NCI-H345 treated with DMSO at 0.1 percent for 48 hours (cell line): Measurements from ENCODE around the gene RAD50.
"Not testable (repeated sequence)": the region's sequence is repeated elsewhere in the genome, so short reads cannot be mapped to it uniquely, and the experiment has no call there.

ENCODE experiments used
- DNase-seq: peaks from one replicate; lab custom pipeline; 2025; ENCODE audit not compliant: unreplicated experiment; lab: John Stamatoyannopoulos, UW

The RAD50 gene

DNA sequence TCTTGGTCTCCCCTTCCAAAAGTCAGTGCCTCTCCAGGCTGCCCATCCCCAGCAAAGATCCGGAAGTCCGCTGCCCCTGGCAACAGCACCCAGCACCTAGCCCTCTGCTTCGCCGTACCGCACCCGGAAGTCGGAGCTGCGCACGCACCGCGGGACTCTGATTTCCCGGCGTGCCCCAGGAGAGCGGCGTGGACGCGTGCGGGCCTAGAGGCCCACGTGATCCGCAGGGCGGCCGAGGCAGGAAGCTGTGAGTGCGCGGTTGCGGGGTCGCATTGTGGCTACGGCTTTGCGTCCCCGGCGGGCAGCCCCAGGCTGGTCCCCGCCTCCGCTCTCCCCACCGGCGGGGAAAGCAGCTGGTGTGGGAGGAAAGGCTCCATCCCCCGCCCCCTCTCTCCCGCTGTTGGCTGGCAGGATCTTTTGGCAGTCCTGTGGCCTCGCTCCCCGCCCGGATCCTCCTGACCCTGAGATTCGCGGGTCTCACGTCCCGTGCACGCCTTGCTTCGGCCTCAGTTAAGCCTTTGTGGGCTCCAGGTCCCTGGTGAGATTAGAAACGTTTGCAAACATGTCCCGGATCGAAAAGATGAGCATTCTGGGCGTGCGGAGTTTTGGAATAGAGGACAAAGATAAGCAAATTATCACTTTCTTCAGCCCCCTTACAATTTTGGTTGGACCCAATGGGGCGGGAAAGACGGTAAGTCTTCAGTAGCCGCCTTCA lies at the start of gene RAD50:
RAD50 (plus strand) TSS at position 215 of the 715 bp plus-strand sequence; CDS start at position 563, 348 bp downstream.
- peak; percentile 72 for DNase-seq

DNA sequence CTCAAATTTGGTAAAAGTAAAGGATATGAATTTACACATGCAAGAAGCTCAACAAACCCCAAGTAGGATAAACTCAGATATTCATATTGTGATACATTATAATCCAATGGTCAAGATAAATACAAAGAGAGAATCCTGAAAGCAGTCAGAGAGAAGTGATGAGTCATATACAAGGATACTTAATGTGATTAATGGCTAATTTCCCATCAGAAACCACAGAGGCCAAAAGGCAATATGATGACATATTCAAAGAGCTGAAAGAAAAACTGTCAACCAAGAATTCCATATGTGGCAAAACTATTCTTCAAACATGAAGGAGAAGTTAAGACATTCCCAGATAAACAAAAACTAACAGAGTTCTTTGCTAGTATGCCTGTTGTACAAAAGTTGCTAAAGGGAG lies 46.7 kb upstream of the RAD50 start:
- no peak for DNase-seq

DNA sequence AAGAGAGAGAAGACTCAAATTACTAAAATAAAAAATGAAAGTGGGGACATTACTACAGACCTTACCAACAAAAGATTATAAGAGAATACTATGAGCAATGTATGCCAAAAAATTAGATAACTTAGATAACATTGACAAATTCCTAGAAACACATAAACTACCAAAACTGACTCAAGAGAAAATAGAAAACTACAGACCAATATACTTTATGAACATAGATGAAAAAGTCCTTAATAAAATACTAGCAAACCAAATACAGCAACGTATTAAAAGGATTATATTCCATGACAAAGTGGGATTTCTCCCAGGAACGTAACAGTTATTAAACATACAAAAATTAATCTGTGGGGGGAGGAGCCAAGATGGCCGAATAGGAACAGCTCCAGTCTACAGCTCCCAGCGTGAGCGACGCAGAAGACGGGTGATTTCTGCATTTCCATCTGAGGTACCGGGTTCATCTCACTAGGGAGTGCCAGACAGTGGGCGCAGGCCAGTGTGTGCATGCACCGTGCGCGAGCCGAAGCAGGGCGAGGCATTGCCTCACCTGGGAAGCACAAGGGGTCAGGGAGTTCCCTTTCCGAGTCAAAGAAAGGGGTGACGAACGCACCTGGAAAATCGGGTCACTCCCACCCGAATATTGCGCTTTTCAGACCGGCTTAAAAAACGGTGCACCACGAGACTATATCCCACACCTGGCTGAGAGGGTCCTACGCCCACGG lies 43.0 kb upstream of the RAD50 start:
- not testable (repeated sequence) for DNase-seq

DNA sequence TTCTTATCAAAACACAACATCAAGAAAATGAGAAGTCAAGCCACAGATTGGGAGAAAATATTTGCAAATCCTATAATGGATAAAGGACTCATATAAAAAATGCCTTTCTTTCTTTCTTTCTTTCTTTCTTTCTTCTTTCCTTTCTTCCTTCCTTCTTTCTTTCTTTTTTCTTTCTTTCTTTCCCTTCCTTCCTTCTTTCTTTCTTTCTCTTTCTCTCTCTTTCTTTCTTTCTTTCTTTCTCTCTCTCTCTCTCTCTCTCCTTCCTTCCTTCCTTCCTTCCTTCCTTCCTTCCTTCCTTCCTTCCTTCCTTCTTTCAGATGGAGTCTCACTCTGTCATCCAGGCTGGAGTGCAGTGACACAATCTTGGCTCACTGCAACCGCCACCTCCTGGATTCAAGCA lies 34.7 kb upstream of the RAD50 start:
- not testable (repeated sequence) for DNase-seq

DNA sequence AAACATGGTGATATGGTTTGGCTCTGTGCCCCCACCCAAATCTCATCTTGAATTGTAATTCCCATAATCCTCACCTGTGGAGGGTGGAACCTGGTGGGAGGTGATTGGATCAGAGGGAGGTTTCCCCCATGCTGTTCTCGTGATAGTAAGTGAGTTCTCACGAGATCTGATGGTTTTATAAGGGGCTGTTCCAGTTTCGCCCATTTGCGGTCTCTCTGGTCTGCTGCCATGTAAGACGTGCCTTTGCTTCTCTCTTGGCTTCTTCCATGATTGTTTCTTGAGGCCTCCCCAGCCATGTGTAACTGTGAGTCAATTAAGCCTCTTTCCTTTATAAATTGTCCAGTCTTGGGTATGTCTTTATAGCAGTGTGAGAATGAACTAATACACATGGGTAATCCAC lies 31.9 kb upstream of the RAD50 start:
- not testable (repeated sequence) for DNase-seq

DNA sequence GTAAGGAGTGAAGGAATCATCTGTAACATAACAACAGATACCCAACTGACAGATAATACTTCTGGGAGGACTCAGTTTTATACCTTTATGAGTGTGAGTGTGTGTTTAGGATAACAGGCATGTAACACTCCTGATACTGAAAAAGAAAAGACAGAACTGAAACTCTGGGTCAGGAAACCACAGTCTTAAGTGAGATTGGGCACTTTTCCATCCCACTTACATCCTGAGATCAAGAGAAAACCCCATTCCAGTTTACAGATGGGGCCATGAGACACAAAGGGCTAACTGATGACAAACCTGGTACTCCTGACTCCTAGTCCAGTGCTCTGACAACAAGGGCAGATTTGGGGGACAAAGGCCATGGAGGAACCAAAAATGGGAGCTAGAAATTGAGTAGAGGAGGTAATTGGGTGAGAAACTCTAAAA lies 31.5 kb upstream of the RAD50 start:
- no peak for DNase-seq

DNA sequence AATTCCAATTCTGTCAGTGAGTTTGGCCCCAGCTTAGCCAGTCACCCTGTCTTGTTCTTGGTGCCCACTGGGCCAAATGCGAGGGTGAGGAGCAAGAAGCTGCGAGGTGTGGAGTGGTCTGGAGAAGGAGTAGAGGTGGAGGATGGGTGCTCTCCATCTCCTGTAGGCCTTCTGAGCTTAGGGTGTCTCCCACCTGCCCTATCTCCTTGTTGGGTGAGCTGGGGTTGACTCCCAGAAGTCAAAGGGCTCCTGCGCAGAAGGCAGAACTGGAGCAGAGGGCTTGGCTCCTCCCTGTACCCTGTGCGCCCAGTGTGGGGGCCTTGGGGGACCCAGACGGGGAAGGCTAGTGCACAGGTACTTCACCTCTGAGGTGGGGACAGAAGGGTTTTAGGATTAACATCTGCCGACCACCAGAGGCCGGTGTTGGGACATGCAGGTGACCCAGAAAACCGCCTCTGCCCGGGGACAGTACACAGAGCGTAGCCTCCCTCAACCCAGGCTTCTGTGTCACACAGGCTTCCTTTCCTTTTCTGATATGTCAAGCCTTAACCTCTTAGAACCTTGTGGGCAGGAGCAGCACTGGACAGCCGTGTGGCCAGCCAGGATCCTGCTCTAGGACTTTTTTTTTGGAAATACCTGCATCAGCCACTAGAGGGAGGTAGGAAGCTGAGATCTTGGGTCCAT lies 30.3 kb upstream of the RAD50 start:
- DNase-seq = no peak

DNA sequence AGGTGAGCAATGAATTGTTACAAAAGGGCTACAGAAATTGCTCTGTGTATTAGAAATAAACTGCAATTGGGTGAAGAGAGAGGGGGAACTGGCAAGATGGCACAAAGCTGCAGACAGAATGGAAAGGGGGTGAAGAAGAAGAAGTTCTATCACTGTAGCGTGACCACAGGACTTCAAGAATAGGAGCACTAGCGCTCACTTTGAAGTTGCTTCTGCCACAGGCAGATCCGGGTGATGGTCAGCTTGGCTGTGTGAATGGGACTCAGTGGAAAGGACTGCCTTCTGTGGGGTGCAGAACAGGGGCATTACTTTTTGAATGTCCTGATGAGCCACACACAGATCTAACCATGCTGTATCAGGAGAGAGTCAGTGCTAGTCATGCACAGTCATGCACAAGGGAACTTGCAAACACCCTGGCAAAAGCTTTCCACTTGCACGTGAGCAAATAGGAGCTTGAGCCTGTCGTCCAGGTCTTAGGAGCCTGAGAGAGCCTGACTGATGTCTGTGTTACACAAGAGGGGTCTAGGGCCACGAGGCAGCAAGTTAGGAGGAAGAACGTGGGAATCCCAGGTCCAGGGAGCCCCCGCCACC lies 29.7 kb upstream of the RAD50 start:
- DNase-seq = no peak

DNA sequence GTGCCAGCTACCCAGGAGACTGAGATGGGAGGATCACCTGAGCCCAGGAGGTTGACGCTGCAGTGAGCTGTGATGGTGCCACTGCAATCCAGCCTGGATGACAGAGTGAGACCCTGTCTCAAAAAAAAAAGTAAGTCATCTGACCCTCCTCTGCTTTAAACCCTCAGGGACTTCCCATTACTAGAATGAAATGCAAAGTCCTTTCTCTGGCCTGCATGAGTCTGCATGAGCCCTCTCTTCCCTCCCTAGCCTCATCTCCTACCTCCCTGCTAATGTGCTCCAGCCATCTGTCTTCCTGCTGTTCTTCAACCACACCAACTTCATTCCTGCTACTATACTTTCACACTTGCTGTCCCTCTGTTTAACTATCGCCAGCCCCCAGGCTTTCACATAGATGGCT lies 28.8 kb upstream of the RAD50 start:
- no peak for DNase-seq

DNA sequence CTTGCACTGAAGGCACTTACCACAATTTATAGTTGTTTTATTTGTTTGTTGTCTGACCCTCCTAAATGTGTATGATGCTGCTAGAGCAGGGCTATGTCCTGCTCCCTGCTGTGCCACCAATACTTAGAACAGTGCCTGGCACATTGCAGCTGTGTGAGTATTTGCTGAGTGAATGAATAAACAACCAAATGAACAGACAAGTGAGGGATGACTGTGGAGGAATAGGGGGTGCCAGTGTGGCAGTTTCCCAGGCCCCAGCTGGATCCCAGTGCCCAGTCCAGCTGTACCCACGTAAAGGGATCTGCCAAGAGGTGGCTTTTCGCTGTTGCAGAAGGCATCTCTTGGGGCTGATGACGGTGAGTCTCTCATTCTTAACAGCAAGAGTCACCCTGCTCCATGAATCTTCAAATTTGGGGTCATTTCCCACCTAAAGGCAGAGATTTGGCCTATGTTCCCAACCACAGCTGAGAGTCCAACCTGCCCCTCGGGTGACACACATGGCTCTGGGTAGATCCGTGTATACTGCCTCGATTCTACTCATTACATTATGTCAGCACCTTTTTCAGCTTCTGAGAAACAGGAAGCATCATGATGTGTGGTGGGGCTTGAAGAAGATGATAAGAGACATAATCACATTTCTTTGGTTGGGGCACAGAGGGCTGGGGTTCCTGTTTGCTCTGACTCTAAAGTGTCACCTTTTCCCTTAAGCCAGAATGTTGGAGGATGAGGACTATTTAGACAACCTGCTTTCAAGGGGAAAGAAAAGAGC lies 27.7 kb upstream of the RAD50 start:
- no peak for DNase-seq

DNA sequence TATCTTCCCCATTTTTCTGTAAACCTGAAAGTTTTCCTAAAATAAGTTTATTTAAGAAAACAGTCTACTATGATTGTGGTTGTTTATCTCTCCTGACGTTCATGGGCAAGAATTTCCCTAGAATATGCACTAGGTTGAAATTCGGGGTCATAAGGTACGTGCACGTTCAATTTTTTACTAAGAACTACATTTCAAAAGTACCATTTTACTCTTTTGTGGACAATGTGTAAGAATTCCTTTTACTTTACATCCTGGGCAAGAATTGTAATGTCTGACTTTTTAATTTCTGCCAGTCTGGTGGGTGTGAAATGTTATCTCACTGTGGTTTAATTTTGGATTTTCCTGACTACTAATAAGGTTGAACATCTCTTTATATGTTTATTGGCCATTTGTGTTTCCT lies 25.8 kb upstream of the RAD50 start:
- no peak for DNase-seq

DNA sequence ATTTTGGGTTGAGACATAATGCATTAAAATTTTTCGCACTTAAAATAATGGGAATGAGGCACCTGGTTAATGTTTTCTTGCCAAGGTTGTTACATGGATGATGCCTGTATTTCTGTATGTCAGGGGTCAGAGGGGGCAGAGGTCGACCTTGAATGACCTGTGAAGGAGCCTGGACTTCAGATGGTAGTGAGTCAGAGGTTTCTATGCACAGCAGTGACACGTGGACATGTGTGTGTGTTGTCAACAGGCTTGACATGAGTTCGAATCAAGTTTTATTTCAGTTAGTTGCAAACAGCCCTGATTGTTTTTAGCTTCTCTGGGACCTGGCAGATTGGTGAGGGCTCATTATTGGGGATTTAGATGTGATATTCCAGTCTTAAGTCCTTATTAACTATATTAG lies 17.1 kb upstream of the RAD50 start:
- no peak for DNase-seq

DNA sequence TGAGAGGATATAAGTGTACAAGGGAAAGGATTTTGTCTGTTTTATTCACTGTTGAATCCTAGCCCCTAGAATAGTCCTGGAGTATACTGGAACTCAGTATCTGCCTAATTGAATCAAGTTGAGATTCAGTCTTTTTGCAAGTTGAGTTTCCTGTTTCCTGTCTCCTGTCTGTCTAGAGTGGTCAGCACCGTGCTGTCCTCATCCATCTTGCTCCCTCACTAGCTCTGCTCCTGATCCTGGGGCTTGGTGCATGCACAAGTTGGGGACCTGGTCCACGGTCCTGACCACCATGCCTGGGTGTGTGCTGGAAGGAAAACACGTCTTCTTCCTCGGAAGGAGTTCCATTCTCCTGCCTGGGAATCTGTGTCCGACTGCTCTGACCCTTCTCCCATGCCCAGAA lies 16.6 kb upstream of the RAD50 start:
- no peak for DNase-seq

DNA sequence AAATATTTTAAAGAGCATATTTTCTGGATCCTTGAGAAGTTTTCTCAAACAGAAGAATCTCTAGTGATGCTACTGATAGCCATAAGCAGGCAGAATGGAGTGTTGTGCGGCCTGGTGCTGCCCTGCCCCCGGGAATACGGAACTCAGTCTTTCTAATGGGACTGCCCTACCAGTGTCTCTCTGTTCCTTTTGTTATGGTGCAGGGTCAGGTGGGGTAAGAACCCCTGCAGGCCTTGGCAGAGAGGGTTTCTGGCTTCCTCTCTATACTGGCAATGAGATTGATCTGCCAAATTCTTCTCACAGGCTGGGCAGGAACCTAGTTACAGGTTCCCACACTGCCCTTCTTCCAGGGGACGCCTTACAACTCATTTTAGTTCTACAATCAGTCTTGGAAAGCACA lies 16.0 kb upstream of the RAD50 start:
- DNase-seq = no peak

DNA sequence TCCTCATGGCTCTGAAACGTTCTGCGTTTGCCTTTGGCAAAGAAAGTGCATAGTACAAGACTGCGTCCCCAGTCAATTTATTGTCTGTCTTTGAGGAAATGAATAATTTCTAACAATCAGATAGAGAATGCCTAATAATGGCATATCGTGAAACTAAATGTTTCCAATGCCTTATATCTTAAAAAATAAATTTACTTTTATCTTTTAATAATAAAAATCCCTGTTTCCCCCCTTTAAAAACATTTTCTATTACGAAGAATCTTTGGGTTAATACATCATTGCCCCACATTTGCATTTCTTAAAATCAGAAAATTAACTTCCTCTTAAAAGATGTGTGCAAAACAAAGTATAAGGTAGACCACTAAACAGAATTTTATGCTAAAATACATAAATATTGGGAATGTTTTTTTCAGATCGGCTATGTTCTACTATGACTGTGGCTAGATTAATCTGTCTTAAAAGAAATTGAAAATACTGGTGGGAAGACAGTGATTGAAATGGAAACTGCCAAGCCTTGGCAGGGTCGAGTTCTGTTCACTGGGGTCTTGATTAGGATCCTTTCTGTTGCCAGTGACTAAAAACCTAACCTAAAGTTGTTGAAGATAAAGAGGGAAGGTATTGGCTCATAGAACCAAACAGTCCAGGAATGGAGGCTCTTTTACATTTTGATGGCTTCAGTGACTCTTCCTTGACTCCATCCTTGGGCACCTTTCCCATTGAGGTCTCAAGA lies 13.1 kb upstream of the RAD50 start, which contains the start of gene IL5:
IL5 (minus strand) TSS at position 51 of the 730 bp plus-strand sequence; CDS start at position 7, 44 bp downstream.
- DNase-seq = no peak

DNA sequence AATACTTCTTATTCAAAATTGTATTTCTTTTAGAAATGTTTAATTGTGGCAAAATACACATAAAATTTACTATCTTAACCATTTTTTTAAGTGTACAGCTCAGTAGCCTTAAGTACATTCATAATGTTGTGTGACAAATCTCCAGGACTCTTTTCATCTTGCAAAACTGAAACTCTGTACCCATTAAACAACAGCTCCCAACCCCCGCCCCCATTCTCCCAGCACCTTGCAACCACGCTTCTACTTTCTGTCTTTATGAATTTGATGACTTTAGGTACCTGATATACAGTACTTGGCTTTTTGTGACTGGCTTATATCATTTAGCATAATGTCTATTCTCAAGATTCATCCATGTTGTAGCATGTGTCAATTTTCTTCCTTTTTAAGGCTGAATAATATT lies 10.7 kb upstream of the RAD50 start:
- no peak for DNase-seq

DNA sequence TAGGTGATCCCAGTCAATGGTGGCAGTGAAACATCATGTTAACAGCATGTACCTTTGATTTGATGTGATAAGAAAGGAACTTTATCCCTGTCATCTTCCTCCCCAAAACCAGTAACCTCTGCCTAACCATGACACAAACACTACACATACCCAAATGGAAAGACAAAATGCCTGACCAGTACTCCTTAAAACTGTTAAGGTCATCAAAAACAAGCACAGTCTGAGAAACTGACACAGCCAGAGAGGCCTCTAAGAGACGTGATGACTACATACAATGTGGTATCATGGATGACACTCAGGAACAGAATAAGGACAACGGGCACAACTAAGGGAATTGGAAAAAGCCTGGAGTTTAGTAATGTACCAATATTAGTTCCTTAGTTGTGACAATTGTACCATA lies 9.5 kb upstream of the RAD50 start:
- DNase-seq = no peak

DNA sequence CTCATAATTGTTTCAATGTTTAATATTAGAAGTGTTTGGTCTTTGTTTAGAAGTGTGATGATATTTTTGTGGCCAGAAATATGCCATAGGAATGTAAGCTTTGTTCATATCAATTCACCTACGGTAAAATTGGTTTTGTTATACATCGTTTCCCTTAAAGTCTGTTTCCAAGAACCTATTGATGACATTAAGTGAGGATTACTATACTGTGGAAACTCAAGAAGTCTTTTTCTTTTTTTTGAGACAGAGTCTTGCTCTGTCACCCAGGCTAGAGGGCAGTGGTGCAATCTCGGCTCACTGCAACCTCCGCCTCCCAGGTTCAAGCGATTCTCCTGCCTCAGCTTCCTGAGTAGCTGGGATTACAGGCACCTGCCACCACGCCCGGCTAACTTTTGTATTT lies 7.9 kb upstream of the RAD50 start:
- not testable (repeated sequence) for DNase-seq

DNA sequence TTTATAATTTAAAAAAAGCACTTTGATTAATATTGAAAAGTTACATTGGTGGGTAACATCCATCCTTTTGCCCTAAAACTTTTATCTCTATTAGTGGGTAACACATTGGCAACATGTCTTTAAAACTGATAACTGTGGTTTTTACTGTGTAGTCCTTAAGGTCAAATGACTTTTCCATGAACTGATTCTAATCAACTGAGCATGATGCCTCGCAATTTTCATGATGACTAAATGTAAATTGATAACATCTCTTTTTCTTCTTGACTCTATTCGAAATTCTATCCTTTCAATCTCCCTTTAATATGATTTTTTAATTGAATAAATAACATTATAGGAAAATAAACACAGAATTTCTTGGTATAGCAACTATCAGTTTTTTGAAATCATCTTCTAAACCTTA lies 7.2 kb upstream of the RAD50 start:
- DNase-seq = no peak

DNA sequence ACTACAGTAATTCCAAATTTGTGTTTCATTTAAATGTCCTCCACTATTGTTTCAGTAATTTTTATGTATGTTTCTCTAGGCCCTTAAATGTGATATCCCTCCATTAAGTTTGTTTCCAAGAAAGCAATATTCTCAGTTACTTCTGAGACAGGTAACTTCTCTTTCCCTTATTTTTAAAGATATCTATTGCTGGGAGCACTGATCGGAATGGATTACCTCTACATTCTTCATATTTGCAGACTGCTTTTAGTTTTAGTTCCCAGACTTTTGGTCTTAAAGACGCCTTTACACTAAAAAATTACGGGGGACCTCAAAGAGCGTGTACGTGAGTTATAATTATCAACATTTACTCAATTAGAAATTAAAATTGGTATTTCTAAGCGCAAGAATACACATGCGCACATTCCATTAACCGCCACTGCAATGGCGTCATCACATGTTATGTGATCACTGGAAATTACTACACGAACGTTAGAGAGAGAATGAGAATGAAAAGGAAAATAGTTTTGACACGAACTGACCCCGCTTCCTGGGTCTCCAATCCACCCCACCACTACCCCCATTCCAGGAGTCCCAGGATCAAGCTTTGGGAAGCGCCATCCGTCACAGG lies 519 bp upstream of the RAD50 start:
- no peak for DNase-seq
